ENCODE data around the gene AGAP6.
"Not testable (repeated sequence)": the region's sequence is repeated elsewhere in the genome, so short reads cannot be mapped to it uniquely, and the experiment has no call there.

GRCh38 chr10:49942339-49942705 lies 45.9 kb upstream of the AGAP6 start:
- not testable (repeated sequence) for TF ChIP-seq CTCF (conservative IDR thresholded peaks at IDR 0.05; ENCODE audit: low read depth in 2 of 2); POLR2AphosphoS5 (IDR thresholded peaks at IDR 0.05; ENCODE audit: low read depth); EZH2 (IDR thresholded peaks at IDR 0.05; ENCODE audit: low read depth, unreplicated experiment); REST (IDR thresholded peaks at IDR 0.05; ENCODE audit: unreplicated experiment); EZH2phosphoT487 (IDR thresholded peaks at IDR 0.05; ENCODE audit: unreplicated experiment); NANOG (IDR thresholded peaks at IDR 0.05; ENCODE audit: borderline replicate concordance)
